ENCODE data around the gene TOM1L2. TPM values are rescaled to one million over a fixed set of nuclear protein-coding genes. Genes with fewer than 3 reads are reported as not detected.

The TOM1L2 gene
- total and polyA plus RNA-seq, 2 of the 4 experiments (the other 2 are of a cell fraction) = 34.4 to 51.7 TPM

GRCh38 chr17:18020971-18021370, 48.8 kb upstream of the TOM1L2 start:
- POLR2A ChIA-PET (ENCODE audit: unreplicated experiment) = no interaction called here
- in situ Hi-C loops (cut with MboI; ENCODE audit: low sequenced_read_pairs) = no loop called here
- DNase-seq = no peak

More at GRCh38 chr17:18020971-18021370, 48.8 kb upstream of the TOM1L2 start:
- ATAC-seq (ENCODE audit: low read depth) = no peak
- H2BK5ac ChIP-seq (ENCODE audit: low read depth, low read length, poor library complexity, severe bottlenecking) = no peak overlapping the region
- no CpG with 5 or more reads among the region's 6 CpGs for WGBS, 2 experiments (ENCODE audit: extremely low coverage in 2 of 2, insufficient read length in 1 of 2)
- no peak overlapping the region for H3K56ac ChIP-seq (ENCODE audit: extremely low read depth, insufficient read depth, low read length)
- no peak overlapping the region for H3K4me2 ChIP-seq (ENCODE audit: low read depth, low read length)
- H2BK120ac ChIP-seq (ENCODE audit: low read depth, low read length) = no peak overlapping the region
- H3K36me3 ChIP-seq (ENCODE audit: control insufficient read depth, insufficient read depth, low read length) = peaks cover 10% of the 10 kb centered on the region
- no peak overlapping the region for H2AK5ac ChIP-seq (ENCODE audit: low read depth, low read length)
- no TSS peak for BruUV-seq (replicated peaks)
- H2BK15ac ChIP-seq (ENCODE audit: low read depth, low read length) = no peak overlapping the region
- no peaks in the 10 kb centered on the region for H4K20me1 ChIP-seq (ENCODE audit: insufficient read depth, low read length)
- no peak overlapping the region for H3K4ac ChIP-seq (ENCODE audit: low read depth, low read length)
- H3K14ac ChIP-seq (replicated peaks; ENCODE audit: low read depth, low read length) = no peak overlapping the region
- dilution Hi-C loops (cut with HindIII; ENCODE audit: low sequenced_read_pairs, unreplicated experiment) (no loop called here), intact Hi-C loops (cut with micrococcal nuclease) (no loop called here)
- no peak overlapping the region for H3K9ac ChIP-seq (ENCODE audit: low read depth, low read length)
- TF ChIP-seq RCOR1 (IDR thresholded peaks at IDR 0.05; ENCODE audit: insufficient replicate concordance, low read length) = no peak
- no peak overlapping the region for H3K4me3 ChIP-seq (ENCODE audit: insufficient read depth, low read depth, low read length)
- no peak overlapping the region for H4K8ac ChIP-seq (ENCODE audit: low read depth in 2 of 2, low read length in 2 of 2)
- H3K27ac ChIP-seq (ENCODE audit: insufficient read depth, low read length) = no peak overlapping the region
- H3K4me1 ChIP-seq (ENCODE audit: control insufficient read depth, insufficient read depth, low read length) = peaks cover 6% of the 10 kb centered on the region; the same call in 1 of the 2 replicates
- CTCF ChIA-PET = no interaction called here
- H2AFZ ChIP-seq (replicated peaks; ENCODE audit: low read length, poor library complexity) = no peak overlapping the region
- H2AK9ac ChIP-seq (replicated peaks; ENCODE audit: low read depth, low read length, poor library complexity) = no peak overlapping the region
- H3K27me3 ChIP-seq (ENCODE audit: control insufficient read depth, insufficient read depth, low read length) = no peaks in the 10 kb centered on the region
- no peak overlapping the region for H3K23ac ChIP-seq (ENCODE audit: low read depth, low read length)
- H3K9me3 ChIP-seq (ENCODE audit: control insufficient read depth, insufficient read depth, low read length) = no peaks in the 10 kb centered on the region
- no peak overlapping the region for H2BK20ac ChIP-seq (ENCODE audit: low read depth, low read length)
- peaks cover 0 to 16% of the 10 kb centered on the region in 2 experiments; a peak in 1 of 4 replicates for H3K79me1 ChIP-seq (ENCODE audit: low read depth in 1 of 2, low read length in 2 of 2)
- H3K18ac ChIP-seq (ENCODE audit: low read depth, low read length) = no peak overlapping the region
- no peak overlapping the region for H4K5ac ChIP-seq (ENCODE audit: low read depth, low read length)
- H3K9me1 ChIP-seq (ENCODE audit: insufficient read depth, low read length) = peaks cover 15% of the 10 kb centered on the region; the same call in 1 of the 2 replicates
- no peak overlapping the region for H4K91ac ChIP-seq (ENCODE audit: insufficient read depth, low read depth, low read length)

All from IMR-90 (cell line).